GM18519 (cell line): ENCODE data around the gene KCNT1.

Experiments used
- ATAC-seq: cut with Tn5 transposase; IDR thresholded peaks from one replicate; pipeline ENCODE4 v1.9.1; 2021; ENCODE audit warnings: mild to moderate bottlenecking, moderate library complexity; ENCODE audit not compliant: unreplicated experiment, low FRiP score

KCNT1 gene

GRCh38 chr9:135775911-135776310 is 73.9 kb downstream of the KCNT1 start:
- ATAC-seq: no peak

DNA sequence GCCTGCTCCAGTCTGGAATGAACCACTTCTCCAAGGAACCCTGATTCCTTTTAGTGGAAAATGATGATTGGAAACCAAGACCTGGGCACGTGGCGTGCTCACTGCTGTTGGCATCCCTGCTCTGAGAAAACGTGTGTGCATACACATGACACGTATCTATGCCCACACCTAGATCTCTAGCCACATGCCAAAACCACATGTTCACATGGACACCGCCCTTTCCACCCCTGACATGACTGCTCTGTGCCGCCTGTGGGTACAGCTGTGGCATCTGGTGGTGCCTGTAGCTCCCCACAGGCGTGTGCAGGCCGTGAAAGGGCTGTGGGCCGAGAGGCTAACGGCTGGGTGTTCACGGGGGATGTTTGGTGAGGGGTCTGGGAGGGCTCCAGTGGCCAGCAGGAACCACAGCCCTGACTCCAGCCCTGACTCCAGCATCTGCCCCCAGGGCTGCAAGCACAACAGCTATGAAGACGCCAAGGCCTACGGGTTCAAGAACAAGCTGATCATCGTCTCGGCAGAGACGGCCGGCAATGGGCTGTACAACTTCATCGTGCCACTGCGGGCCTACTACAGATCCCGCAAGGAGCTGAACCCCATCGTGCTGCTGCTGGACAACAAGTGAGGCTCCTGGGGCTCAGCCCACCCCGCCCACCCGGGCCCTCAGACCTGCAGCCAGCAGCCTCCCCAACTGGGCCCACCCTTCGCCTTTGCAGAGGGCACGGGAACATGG is 75.1 kb downstream of the KCNT1 start:
- ATAC-seq: no peak

DNA sequence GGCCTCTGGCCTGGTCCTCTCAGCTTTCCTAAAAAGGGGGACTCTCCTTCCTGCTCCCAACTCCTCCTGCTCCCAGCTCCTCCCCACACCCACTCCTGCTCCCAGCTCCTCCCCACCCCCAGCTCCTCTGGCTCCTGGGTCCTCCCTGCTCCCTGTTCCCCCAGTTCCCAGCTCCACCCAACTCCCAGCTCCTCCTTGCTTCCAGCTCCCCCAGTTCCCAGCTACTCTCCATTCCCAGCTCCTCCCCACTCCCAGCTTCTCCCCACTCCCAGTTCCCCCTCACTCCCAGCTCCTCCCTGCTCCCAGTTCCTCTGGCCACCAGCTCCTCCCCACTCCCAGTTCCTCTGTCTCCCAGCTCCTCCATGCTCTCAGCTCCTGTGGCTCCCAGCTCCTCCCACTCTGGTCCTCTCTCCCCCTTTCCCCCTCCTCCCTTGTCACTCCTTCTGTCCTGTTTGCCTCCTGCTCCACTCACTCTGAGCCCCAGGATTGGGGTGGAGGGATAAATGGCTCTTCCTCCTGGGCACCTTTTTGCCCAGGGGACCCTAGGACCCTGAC is 75.7 kb downstream of the KCNT1 start:
- ATAC-seq: no peak

DNA sequence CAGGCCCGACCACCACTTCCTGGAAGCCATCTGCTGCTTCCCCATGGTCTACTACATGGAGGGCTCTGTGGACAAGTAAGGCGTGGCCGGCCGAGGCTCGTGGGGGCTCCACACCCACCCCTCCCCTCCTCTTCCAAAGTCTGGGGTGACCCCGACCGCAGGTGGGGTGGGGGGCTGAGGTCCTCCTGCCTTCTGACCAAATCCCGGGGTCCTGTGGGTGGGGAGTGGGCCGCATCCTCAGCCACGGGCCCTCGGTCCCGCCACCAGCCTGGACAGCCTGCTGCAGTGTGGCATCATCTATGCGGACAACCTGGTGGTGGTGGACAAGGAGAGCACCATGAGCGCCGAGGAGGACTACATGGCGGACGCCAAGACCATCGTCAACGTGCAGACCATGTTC is 76.4 kb downstream of the KCNT1 start:
- ATAC-seq: no peak

DNA sequence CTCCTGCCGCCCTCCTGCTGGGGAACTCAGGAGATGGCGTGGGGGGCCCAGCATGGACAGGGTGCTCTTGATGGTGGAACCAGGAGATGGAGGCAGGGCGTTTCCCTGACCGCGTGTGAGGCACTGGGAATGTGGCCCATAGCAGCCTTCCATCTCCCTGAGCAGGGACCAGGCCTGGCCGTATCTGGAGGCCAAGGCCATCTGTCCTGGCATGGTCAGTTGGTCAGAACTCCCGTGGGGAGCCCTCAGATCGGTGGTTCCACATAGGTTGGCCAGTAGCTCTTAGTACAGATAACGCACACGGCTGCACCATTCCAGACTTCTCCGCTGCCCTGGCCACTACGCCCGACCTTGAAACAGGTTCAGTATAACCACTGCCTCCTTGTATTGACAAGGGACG is 77.6 kb downstream of the KCNT1 start:
- ATAC-seq: no peak

- no peak for ATAC-seq
Observed at GRCh38 chr9:135780086-135780485, 78.1 kb downstream of the KCNT1 start.

GRCh38 chr9:135780626-135781025 is 78.6 kb downstream of the KCNT1 start:
- no peak for ATAC-seq

DNA sequence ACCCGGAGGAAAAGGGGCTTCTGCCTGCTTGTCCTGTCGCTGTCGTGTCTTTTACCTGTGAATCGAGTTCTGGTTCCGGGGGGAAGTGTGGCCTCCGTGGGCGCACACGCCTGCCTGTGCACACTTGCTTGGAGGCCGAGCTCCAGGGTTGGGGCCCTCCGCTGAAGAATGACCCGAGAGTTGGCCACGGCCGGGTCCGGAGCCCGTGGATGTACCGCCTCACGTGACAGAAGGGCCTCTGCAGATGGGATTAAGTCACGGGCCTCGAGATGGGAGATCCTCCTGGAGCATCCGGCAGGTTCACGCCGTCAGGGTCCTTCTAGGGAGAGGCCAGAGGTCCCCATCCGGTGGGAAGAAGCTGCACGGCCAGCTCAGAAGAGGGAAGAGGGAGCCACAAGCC is 81.0 kb downstream of the KCNT1 start:
- ATAC-seq: no peak

DNA sequence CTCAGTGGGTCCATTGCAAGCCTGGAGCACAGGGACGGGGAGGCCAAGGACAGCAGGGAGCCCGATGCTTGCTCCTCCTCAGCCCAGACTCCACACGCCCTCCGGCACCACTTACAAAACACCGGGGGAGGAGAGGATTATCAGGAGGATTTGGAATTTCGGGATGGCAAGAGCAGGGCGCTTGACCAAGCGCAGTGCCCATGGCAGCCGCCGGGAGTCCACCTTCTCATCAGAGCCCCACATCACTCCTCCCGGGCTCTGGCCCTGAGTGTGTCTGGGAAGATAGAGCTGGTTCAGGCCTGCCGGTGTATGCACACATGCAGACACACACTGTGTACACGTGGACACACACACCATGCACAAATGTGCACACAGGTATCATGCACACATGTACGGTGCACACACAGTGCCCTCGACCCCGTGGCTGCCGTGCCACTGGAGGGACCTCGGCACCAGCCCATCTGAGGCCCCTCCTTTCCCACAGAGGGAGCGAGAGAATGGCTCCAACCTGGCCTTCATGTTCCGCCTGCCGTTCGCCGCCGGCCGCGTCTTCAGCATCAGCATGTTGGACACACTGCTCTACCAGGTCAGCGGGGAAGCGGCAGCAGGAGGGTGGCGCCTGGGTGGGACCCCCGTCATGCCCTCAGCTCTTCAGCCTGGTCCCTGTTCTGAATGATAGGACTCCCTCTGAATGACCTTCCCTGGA is 81.7 kb downstream of the KCNT1 start:
- no peak for ATAC-seq

GRCh38 chr9:135785013-135785575 is 83.1 kb downstream of the KCNT1 start:
- ATAC-seq: no peak

DNA sequence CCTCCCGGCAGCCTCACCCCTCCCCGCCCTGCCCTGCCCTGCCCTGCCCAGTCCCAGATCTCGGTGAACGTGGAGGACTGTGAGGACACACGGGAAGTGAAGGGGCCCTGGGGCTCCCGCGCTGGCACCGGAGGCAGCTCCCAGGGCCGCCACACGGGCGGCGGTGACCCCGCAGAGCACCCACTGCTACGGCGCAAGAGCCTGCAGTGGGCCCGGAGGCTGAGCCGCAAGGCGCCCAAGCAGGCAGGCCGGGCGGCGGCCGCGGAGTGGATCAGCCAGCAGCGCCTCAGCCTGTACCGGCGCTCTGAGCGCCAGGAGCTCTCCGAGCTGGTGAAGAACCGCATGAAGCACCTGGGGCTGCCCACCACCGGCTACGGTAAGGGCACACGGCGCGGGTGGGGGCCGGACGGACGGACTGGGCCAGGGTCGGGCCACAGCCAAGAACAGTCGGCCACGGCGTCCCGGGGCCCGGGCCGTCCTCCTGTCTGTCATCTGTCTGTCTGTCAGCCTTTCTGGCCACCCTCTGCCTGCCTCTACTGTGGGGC is 84.2 kb downstream of the KCNT1 start:
- ATAC-seq: no peak

DNA sequence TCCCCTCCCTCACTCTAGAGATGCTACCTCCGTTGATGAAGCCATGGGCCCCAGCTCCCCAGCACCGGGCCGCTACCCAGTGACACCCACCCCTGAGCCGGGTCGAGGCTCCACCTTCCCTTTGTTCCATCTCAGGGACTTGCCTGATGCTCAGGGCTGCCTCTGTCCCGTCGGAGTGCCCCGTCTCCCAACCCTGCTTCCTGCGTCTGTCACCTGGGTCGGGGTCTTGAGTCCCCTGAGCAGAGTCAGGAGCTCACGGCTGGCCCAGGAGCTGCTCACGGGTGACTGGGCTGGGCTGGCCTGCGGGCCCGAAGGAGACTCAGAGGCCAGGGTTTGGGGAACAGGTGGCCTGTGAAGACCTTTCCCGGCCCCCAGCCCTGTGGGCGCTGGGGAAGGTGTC is 85.3 kb downstream of the KCNT1 start:
- no peak for ATAC-seq

DNA sequence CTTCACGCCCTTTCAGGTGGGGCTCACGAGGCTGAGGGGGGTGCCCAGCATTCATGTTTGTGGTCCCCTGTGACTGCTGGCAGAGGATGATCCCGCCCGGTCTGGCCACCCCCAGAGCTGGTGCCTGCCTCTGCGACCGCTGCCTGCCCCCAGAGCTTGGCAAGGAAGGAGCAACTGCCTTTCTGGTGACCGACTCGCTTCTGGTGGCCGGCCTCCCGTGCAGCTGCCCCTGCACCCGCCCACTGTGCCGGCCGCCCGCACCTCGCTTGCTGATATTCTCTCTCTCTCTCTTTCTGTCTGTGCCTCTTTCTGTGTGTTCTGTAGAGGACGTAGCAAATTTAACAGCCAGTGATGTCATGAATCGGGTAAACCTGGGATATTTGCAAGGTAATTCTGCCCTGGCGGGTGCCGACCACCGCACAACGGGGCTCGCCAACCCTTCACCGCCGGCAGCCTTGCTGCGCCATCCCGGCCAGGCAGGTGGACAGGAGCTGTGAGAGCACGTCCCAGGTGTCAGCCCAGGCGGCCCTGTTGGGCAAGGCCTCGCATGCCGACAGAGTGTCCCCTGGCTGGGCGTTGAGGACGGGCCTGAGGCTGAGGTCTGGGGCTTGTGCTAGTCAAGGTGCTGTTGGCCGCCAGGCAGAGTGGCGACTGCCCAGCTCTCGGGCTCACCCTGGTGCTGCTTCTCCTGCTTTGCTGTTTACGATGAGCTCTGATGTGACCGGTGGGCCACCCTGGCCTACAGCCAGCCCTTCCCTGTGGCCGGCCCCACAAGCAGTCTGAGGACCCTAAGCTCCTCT is 86.0 kb downstream of the KCNT1 start:
- no peak for ATAC-seq

GRCh38 chr9:135788576-135789300 is 86.8 kb downstream of the KCNT1 start:
- ATAC-seq: no peak

- no peak for ATAC-seq
Observed at GRCh38 chr9:135789838-135790291, 87.9 kb downstream of the KCNT1 start.

DNA sequence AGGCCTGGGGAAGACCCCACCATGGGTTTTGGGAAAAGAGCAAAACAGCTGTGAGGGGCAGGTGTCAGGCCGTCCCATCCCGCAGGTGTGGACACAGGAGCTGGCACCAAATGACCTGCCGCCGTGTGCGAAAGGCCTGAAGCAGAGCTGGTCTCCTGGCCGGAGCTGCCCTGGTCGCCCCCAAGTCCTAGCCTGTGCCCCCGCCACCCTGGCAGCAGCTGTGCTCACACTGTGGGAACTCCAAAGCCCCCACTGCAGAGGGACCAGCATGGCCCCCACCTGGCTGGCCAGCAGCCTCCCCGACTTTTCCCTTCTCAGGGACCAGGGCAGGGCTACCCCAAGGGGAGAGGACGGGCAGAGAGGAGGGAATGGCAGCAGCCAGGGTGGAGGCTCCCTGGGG is 88.4 kb downstream of the KCNT1 start:
- no peak for ATAC-seq

GRCh38 chr9:135790850-135791249 is 88.9 kb downstream of the KCNT1 start:
- ATAC-seq: no peak

GRCh38 chr9:135791431-135792267 is 89.7 kb downstream of the KCNT1 start:
- ATAC-seq: no peak
